Stimulated activated CD4-positive, alpha-beta T cell treated with anti-CD3 and anti-CD28 coated beads, TNF-alpha, amount 100 ng/mL, for 1 hour (primary cell): ENCODE data around the gene PLXDC2.

Source experiments
- DNase-seq, 3 donors: peaks; one replicate each; pipeline ENCODE4 v3.0.0-alpha.2; 2020; ENCODE audit warnings: low read depth in 3 of 3, low spot score in 1 of 3

The PLXDC2 gene

GRCh38 chr10:20254497-20254896 lies 438.3 kb downstream of the PLXDC2 start:
- no peak for DNase-seq

- DNase-seq: no peak
Observed at GRCh38 chr10:20256969-20257368, 440.7 kb downstream of the PLXDC2 start.

GRCh38 chr10:20257422-20257821 lies 441.2 kb downstream of the PLXDC2 start:
- no peak for DNase-seq

GRCh38 chr10:20265146-20265545 lies 448.9 kb downstream of the PLXDC2 start:
- DNase-seq: no peak

- no peak for DNase-seq
Observed at GRCh38 chr10:20267734-20268133, 451.5 kb downstream of the PLXDC2 start.

GRCh38 chr10:20271490-20271889 lies 455.3 kb downstream of the PLXDC2 start:
- DNase-seq: no peak

GRCh38 chr10:20272608-20273007 lies 456.4 kb downstream of the PLXDC2 start:
- no peak for DNase-seq

- no peak for DNase-seq
Observed at GRCh38 chr10:20274571-20274970, 458.3 kb downstream of the PLXDC2 start.

GRCh38 chr10:20276127-20276979 lies 460.1 kb downstream of the PLXDC2 start:
- no peak for DNase-seq

- DNase-seq: no peak
Observed at GRCh38 chr10:20277820-20278219, 461.6 kb downstream of the PLXDC2 start.

- no peak for DNase-seq
Observed at GRCh38 chr10:20281579-20281978, 465.3 kb downstream of the PLXDC2 start.

- DNase-seq: no peak
Observed at GRCh38 chr10:20287586-20287985, 471.4 kb downstream of the PLXDC2 start.

GRCh38 chr10:20288060-20288459 lies 471.8 kb downstream of the PLXDC2 start:
- DNase-seq: no peak

GRCh38 chr10:20289070-20289828 lies 473.0 kb downstream of the PLXDC2 start:
- DNase-seq: no peak

- no peak for DNase-seq
Observed at GRCh38 chr10:20298417-20298816, 482.2 kb downstream of the PLXDC2 start.

GRCh38 chr10:20299034-20299736 lies 483.0 kb downstream of the PLXDC2 start:
- DNase-seq: no peak

GRCh38 chr10:20300735-20301134 lies 484.5 kb downstream of the PLXDC2 start:
- DNase-seq: no peak

- DNase-seq: no peak
Observed at GRCh38 chr10:20302033-20302432, 485.8 kb downstream of the PLXDC2 start.

- no peak for DNase-seq
Observed at GRCh38 chr10:20303453-20304152, 487.4 kb downstream of the PLXDC2 start.

- no peak for DNase-seq
Observed at GRCh38 chr10:20313665-20314064, 497.4 kb downstream of the PLXDC2 start.

GRCh38 chr10:20314431-20314830 lies 498.2 kb downstream of the PLXDC2 start:
- no peak for DNase-seq
